WTC11 (cell line): Measurements from ENCODE around the gene IFNGR1. TPM values are rescaled to one million over a fixed set of nuclear protein-coding genes. Genes with fewer than 3 reads are reported as not detected.

ENCODE experiments used
- ATAC-seq: fragments of 200-7000 bp; cut with Tn5 transposase; 2 replicates; pipeline ENCODE4 v1.10.0; 2021; ENCODE audit warnings: mild to moderate bottlenecking, moderate library complexity
- CTCF ChIA-PET: fragments of 300-600 bp; sonication (Branson Sonifier 250); formaldehyde crosslinking; loops from one replicate; lab custom pipeline; 2021; ENCODE audit warnings: antibody characterized with exemption; lab: Charles Lee
- POLR2A ChIA-PET: fragments of 350-600 bp; sonication (Branson Sonifier 250); formaldehyde crosslinking; loops from one replicate; lab custom pipeline; 2021; ENCODE audit warnings: antibody characterized with exemption; lab: Charles Lee
- DNase-seq: peaks from one replicate; pipeline ENCODE4 v3.0.0; 2021; ENCODE audit warnings: low spot score
- H3K27ac Mint-ChIP-seq: 2 replicates; pipeline ENCODE4 v1.8.0; 2021; ENCODE audit warnings: mixed read lengths
- H3K27me3 Mint-ChIP-seq: 2 replicates; pipeline ENCODE4 v1.8.0; 2021; ENCODE audit warnings: low read depth, mild to moderate bottlenecking, moderate library complexity, mixed read lengths
- H3K36me3 Mint-ChIP-seq: 2 replicates; pipeline ENCODE4 v1.8.0; 2021; ENCODE audit warnings: mixed read lengths
- H3K4me1 Mint-ChIP-seq: 2 replicates; pipeline ENCODE4 v1.8.0; 2022; ENCODE audit warnings: mixed read lengths
- H3K4me3 Mint-ChIP-seq: 2 replicates; pipeline ENCODE4 v1.8.0; 2021; ENCODE audit warnings: mild to moderate bottlenecking, moderate library complexity, mixed read lengths
- H3K9me3 Mint-ChIP-seq: 2 replicates; pipeline ENCODE4 v1.8.0; 2021; ENCODE audit warnings: mixed read lengths
- CREB1 ChIP-seq: sonication (generic); formaldehyde crosslinking; IDR thresholded peaks from 2 replicates; pipeline ENCODE4 v1.8.0; 2023; ENCODE audit warnings: mild to moderate bottlenecking, missing genetic modification reagents
- CREM ChIP-seq: sonication (generic); formaldehyde crosslinking; IDR thresholded peaks from 2 replicates; pipeline ENCODE4 v1.8.1; 2022; ENCODE audit warnings: mild to moderate bottlenecking, missing genetic modification reagents, moderate library complexity
- GABPB1 ChIP-seq: sonication (generic); formaldehyde crosslinking; IDR thresholded peaks from 2 replicates; pipeline ENCODE4 v1.8.1; 2023; ENCODE audit warnings: mild to moderate bottlenecking, missing genetic modification reagents
- HMGXB4 ChIP-seq: sonication (generic); formaldehyde crosslinking; IDR thresholded peaks from 2 replicates; pipeline ENCODE4 v1.8.1; 2023; ENCODE audit warnings: mild to moderate bottlenecking, moderate library complexity, missing genetic modification reagents
- IRF1 ChIP-seq: sonication (generic); formaldehyde crosslinking; IDR thresholded peaks from 2 replicates; pipeline ENCODE4 v1.8.0; 2023; ENCODE audit warnings: missing genetic modification reagents
- OVOL2 ChIP-seq: fragments of 250-450 bp; sonication (Bioruptor Pico); IDR thresholded peaks from 2 replicates; pipeline ENCODE4 v1.9.0; 2021; ENCODE audit warnings: mild to moderate bottlenecking, borderline replicate concordance
- PREB ChIP-seq: sonication (generic); formaldehyde crosslinking; IDR thresholded peaks from 2 replicates; pipeline ENCODE4 v1.8.1; 2022; ENCODE audit warnings: mild to moderate bottlenecking, missing genetic modification reagents, moderate library complexity, borderline replicate concordance
- SMAD4 ChIP-seq: sonication (generic); formaldehyde crosslinking; IDR thresholded peaks from 2 replicates; pipeline ENCODE4 v1.8.0; 2022; ENCODE audit warnings: mild to moderate bottlenecking, missing genetic modification reagents
- TEAD1 ChIP-seq: sonication (generic); formaldehyde crosslinking; IDR thresholded peaks from 2 replicates; pipeline ENCODE4 v1.8.0; 2022; ENCODE audit warnings: mild to moderate bottlenecking, missing genetic modification reagents
- ZNF138 ChIP-seq: sonication (generic); formaldehyde crosslinking; conservative IDR thresholded peaks from 2 replicates; pipeline ENCODE4 v1.8.1; 2022; ENCODE audit warnings: mild to moderate bottlenecking, moderate library complexity, missing genetic modification reagents
- ZNF219 ChIP-seq: sonication (generic); formaldehyde crosslinking; IDR thresholded peaks from 2 replicates; pipeline ENCODE4 v1.8.0; 2023; ENCODE audit warnings: missing genetic modification reagents, mild to moderate bottlenecking, borderline replicate concordance
- ZNF416 ChIP-seq: fragments of 250-450 bp; sonication (Bioruptor Pico); IDR thresholded peaks from 2 replicates; pipeline ENCODE4 v1.9.0; 2021; ENCODE audit warnings: mild to moderate bottlenecking, inconsistent platforms
- total RNA-seq: library from RNA; stranded (reverse); gene quantifications from 3 replicates; pipeline ENCODE4 v1.2.3, GENCODE V29; 2021
- TF ChIP-seq, protein P1 (sequence below): fragments of 250-450 bp; sonication (Bioruptor Pico); IDR thresholded peaks from 2 replicates; pipeline ENCODE4 v1.9.0; 2021; ENCODE audit warnings: mild to moderate bottlenecking, borderline replicate concordance
- TF ChIP-seq, protein P2 (sequence below): sonication (generic); formaldehyde crosslinking; IDR thresholded peaks from 2 replicates; pipeline ENCODE4 v1.8.1; 2023; ENCODE audit warnings: mild to moderate bottlenecking, missing genetic modification reagents, moderate library complexity

Gene IFNGR1
- total RNA-seq, 1 experiment from 2014 or later: 17.6 TPM

GRCh38 chr6:137211910-137212309 lies 7.3 kb downstream of the IFNGR1 start:
- TF ChIP-seq PREB (CRISPR knock-in tag) (no peak), HMGXB4 (no peak), OVOL2 (CRISPR knock-in tag) (no peak), CREB1 (CRISPR knock-in tag) (no peak)

GRCh38 chr6:137210903-137211302 lies 8.3 kb downstream of the IFNGR1 start:
- Mint-ChIP-seq H3K4me1 (peaks cover 22% of the 10 kb centered on the region; the same call in 1 of the 2 replicates), H3K9me3 (peaks cover 57% of the 10 kb centered on the region), H3K27me3 (peaks cover 6% of the 10 kb centered on the region; the same call in 1 of the 2 replicates), H3K27ac (no peak overlapping the region), H3K36me3 (peaks cover 65% of the 10 kb centered on the region), H3K4me3 (no peak overlapping the region)
- ChIA-PET CTCF (no interaction called here), POLR2A (no interaction called here)
- ATAC-seq: no peak
- TF ChIP-seq ZNF416 (CRISPR knock-in tag) (no peak), IRF1 (CRISPR knock-in tag) (no peak), GABPB1 (CRISPR knock-in tag) (no peak), CREM (CRISPR knock-in tag) (no peak), PREB (CRISPR knock-in tag) (no peak), ZNF219 (CRISPR knock-in tag) (no peak), TEAD1 (CRISPR knock-in tag) (no peak), HMGXB4 (no peak), SMAD4 (no peak), ZNF138 (CRISPR knock-in tag) (no peak)
- TF ChIP-seq, protein P1, sequence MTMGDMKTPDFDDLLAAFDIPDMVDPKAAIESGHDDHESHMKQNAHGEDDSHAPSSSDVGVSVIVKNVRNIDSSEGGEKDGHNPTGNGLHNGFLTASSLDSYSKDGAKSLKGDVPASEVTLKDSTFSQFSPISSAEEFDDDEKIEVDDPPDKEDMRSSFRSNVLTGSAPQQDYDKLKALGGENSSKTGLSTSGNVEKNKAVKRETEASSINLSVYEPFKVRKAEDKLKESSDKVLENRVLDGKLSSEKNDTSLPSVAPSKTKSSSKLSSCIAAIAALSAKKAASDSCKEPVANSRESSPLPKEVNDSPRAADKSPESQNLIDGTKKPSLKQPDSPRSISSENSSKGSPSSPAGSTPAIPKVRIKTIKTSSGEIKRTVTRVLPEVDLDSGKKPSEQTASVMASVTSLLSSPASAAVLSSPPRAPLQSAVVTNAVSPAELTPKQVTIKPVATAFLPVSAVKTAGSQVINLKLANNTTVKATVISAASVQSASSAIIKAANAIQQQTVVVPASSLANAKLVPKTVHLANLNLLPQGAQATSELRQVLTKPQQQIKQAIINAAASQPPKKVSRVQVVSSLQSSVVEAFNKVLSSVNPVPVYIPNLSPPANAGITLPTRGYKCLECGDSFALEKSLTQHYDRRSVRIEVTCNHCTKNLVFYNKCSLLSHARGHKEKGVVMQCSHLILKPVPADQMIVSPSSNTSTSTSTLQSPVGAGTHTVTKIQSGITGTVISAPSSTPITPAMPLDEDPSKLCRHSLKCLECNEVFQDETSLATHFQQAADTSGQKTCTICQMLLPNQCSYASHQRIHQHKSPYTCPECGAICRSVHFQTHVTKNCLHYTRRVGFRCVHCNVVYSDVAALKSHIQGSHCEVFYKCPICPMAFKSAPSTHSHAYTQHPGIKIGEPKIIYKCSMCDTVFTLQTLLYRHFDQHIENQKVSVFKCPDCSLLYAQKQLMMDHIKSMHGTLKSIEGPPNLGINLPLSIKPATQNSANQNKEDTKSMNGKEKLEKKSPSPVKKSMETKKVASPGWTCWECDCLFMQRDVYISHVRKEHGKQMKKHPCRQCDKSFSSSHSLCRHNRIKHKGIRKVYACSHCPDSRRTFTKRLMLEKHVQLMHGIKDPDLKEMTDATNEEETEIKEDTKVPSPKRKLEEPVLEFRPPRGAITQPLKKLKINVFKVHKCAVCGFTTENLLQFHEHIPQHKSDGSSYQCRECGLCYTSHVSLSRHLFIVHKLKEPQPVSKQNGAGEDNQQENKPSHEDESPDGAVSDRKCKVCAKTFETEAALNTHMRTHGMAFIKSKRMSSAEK (CRISPR knock-in tag): no peak
- TF ChIP-seq, protein P2, sequence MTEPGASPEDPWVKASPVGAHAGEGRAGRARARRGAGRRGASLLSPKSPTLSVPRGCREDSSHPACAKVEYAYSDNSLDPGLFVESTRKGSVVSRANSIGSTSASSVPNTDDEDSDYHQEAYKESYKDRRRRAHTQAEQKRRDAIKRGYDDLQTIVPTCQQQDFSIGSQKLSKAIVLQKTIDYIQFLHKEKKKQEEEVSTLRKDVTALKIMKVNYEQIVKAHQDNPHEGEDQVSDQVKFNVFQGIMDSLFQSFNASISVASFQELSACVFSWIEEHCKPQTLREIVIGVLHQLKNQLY (CRISPR knock-in tag): no peak
- no peak for DNase-seq

More at GRCh38 chr6:137211910-137212309, 7.3 kb downstream of the IFNGR1 start:
- ChIA-PET POLR2A (no interaction called here), CTCF (no interaction called here)
- H3K27ac Mint-ChIP-seq: no peak overlapping the region
- H3K36me3 Mint-ChIP-seq: peaks cover 58% of the 10 kb centered on the region
- peaks cover 19% of the 10 kb centered on the region; the same call in 1 of the 2 replicates for H3K4me1 Mint-ChIP-seq
- peaks cover 6% of the 10 kb centered on the region; the same call in 1 of the 2 replicates for H3K27me3 Mint-ChIP-seq
- DNase-seq (no peak), ATAC-seq (no peak)
- H3K9me3 Mint-ChIP-seq: peaks cover 52% of the 10 kb centered on the region
- H3K4me3 Mint-ChIP-seq: no peak overlapping the region
